ENCODE measurements around the gene ZNF324B. TPM values are rescaled to one million over a fixed set of nuclear protein-coding genes. Genes with fewer than 3 reads are reported as not detected.
"Not testable (repeated sequence)": the region's sequence is repeated elsewhere in the genome, so short reads cannot be mapped to it uniquely, and the experiment has no call there.

The ZNF324B gene
- total RNA-seq, 1 donor from 2014 or later: 9.9 TPM

GRCh38 chr19:58449980-58450379, 1.4 kb upstream of the ZNF324B start:
- not testable (repeated sequence) for DNase-seq; H3K4me3 Mint-ChIP-seq (ENCODE audit: unreplicated experiment); H3K4me1 Mint-ChIP-seq (ENCODE audit: low read depth, unreplicated experiment); H3K27ac Mint-ChIP-seq (ENCODE audit: unreplicated experiment)
- H3K36me3 Mint-ChIP-seq (ENCODE audit: unreplicated experiment): peaks cover 19% of the 10 kb centered on the region
- H3K27me3 Mint-ChIP-seq (ENCODE audit: unreplicated experiment): peaks cover 13% of the 10 kb centered on the region
- H3K9me3 Mint-ChIP-seq (ENCODE audit: unreplicated experiment): peaks cover 24% of the 10 kb centered on the region

GRCh38 chr19:58450856-58451357, 515 bp upstream of the ZNF324B start:
- DNase-seq: no peak
- peak overlapping the region; percentile 56 for H3K27ac Mint-ChIP-seq (ENCODE audit: unreplicated experiment)

GRCh38 chr19:58453743-58454142, 2.3 kb downstream of the ZNF324B start:
- Mint-ChIP-seq H3K36me3 (ENCODE audit: unreplicated experiment) (peaks cover 12% of the 10 kb centered on the region), H3K4me3 (ENCODE audit: unreplicated experiment) (no peak overlapping the region), H3K4me1 (ENCODE audit: low read depth, unreplicated experiment) (peaks cover 9% of the 10 kb centered on the region), H3K27ac (ENCODE audit: unreplicated experiment) (no peak overlapping the region), H3K27me3 (ENCODE audit: unreplicated experiment) (peaks cover 16% of the 10 kb centered on the region), H3K9me3 (ENCODE audit: unreplicated experiment) (peaks cover 21% of the 10 kb centered on the region)
- TF ChIP-seq CTCF (IDR thresholded peaks at IDR 0.05; ENCODE audit: partially characterized antibody, unreplicated experiment): no peak
- no peak for DNase-seq

More at GRCh38 chr19:58450856-58451357, 515 bp upstream of the ZNF324B start:
- peaks cover 19% of the 10 kb centered on the region for H3K36me3 Mint-ChIP-seq (ENCODE audit: unreplicated experiment)
- H3K27me3 Mint-ChIP-seq (ENCODE audit: unreplicated experiment): peaks cover 13% of the 10 kb centered on the region
- H3K9me3 Mint-ChIP-seq (ENCODE audit: unreplicated experiment): peaks cover 24% of the 10 kb centered on the region
- peak overlapping the region; percentile 89 for H3K4me3 Mint-ChIP-seq (ENCODE audit: unreplicated experiment)
- H3K4me1 Mint-ChIP-seq (ENCODE audit: low read depth, unreplicated experiment): peaks cover 9% of the 10 kb centered on the region
- TF ChIP-seq CTCF (IDR thresholded peaks at IDR 0.05; ENCODE audit: partially characterized antibody, unreplicated experiment): no peak

- Mint-ChIP-seq H3K4me3 (ENCODE audit: unreplicated experiment) (no peak overlapping the region), H3K36me3 (ENCODE audit: unreplicated experiment) (peaks cover 8% of the 10 kb centered on the region), H3K27ac (ENCODE audit: unreplicated experiment) (no peak overlapping the region), H3K9me3 (ENCODE audit: unreplicated experiment) (peaks cover 15% of the 10 kb centered on the region), H3K27me3 (ENCODE audit: unreplicated experiment) (peaks cover 16% of the 10 kb centered on the region), H3K4me1 (ENCODE audit: low read depth, unreplicated experiment) (peaks cover 9% of the 10 kb centered on the region)
- DNase-seq: no peak
- no peak for TF ChIP-seq CTCF (IDR thresholded peaks at IDR 0.05; ENCODE audit: partially characterized antibody, unreplicated experiment)
These were observed 3.9 kb downstream of the ZNF324B start for GRCh38 chr19:58455306-58455705.

- TF ChIP-seq CTCF (IDR thresholded peaks at IDR 0.05; ENCODE audit: partially characterized antibody, unreplicated experiment): no peak
- no peak for DNase-seq
- Mint-ChIP-seq H3K27ac (ENCODE audit: unreplicated experiment) (no peak overlapping the region), H3K4me3 (ENCODE audit: unreplicated experiment) (no peak overlapping the region), H3K36me3 (ENCODE audit: unreplicated experiment) (peaks cover 4% of the 10 kb centered on the region), H3K27me3 (ENCODE audit: unreplicated experiment) (peaks cover 10% of the 10 kb centered on the region), H3K4me1 (ENCODE audit: low read depth, unreplicated experiment) (peaks cover 6% of the 10 kb centered on the region), H3K9me3 (ENCODE audit: unreplicated experiment) (peaks cover 9% of the 10 kb centered on the region)
These were observed 4.7 kb downstream of the ZNF324B start for GRCh38 chr19:58456111-58456510.

All from glutamatergic neuron (in vitro differentiated cells).